Measurements from ENCODE around the gene HPRT1.

HPRT1 gene

GRCh38 chrX:134525086-134525792 lies 65.3 kb downstream of the HPRT1 start:
- H3K4me1 ChIP-seq (ENCODE audit: control insufficient read depth in 1 of 2, insufficient read depth in 2 of 2, low read length in 2 of 2), result no peaks in the 10 kb centered on the region
- H3K27ac ChIP-seq (ENCODE audit: low read length), result no peak overlapping the region
- no peaks in the 10 kb centered on the region for H3K9me3 ChIP-seq (ENCODE audit: control insufficient read depth in 1 of 2, low read length in 2 of 2)
- H3K4me3 ChIP-seq (ENCODE audit: low read depth in 1 of 2, low read length in 2 of 2), result no peak overlapping the region
- no peaks in the 10 kb centered on the region for H3K27me3 ChIP-seq (ENCODE audit: low read depth, low read length)
- H3K36me3 ChIP-seq (ENCODE audit: control insufficient read depth in 1 of 2, insufficient read depth in 2 of 2, low read length in 2 of 2), result no peaks in the 10 kb centered on the region

GRCh38 chrX:134526399-134526798 lies 66.4 kb downstream of the HPRT1 start:
- H3K27me3 ChIP-seq (ENCODE audit: low read depth, low read length), result no peaks in the 10 kb centered on the region
- no peaks in the 10 kb centered on the region for H3K9me3 ChIP-seq (ENCODE audit: control insufficient read depth in 1 of 2, low read length in 2 of 2)
- no peaks in the 10 kb centered on the region for H3K36me3 ChIP-seq (ENCODE audit: control insufficient read depth in 1 of 2, insufficient read depth in 2 of 2, low read length in 2 of 2)
- no peaks in the 10 kb centered on the region for H3K4me1 ChIP-seq (ENCODE audit: control insufficient read depth in 1 of 2, insufficient read depth in 2 of 2, low read length in 2 of 2)
- no peak overlapping the region for H3K27ac ChIP-seq (ENCODE audit: low read length)
- no peak overlapping the region for H3K4me3 ChIP-seq (ENCODE audit: low read depth in 1 of 2, low read length in 2 of 2)

- Histone ChIP-seq H3K27me3 (ENCODE audit: low read depth, low read length) (no peaks in the 10 kb centered on the region), H3K4me1 (ENCODE audit: control insufficient read depth in 1 of 2, insufficient read depth in 2 of 2, low read length in 2 of 2) (no peaks in the 10 kb centered on the region), H3K4me3 (ENCODE audit: low read depth in 1 of 2, low read length in 2 of 2) (no peak overlapping the region), H3K9me3 (ENCODE audit: control insufficient read depth in 1 of 2, low read length in 2 of 2) (no peaks in the 10 kb centered on the region), H3K36me3 (ENCODE audit: control insufficient read depth in 1 of 2, insufficient read depth in 2 of 2, low read length in 2 of 2) (no peaks in the 10 kb centered on the region), H3K27ac (ENCODE audit: low read length) (no peak overlapping the region)
These were observed 69.0 kb downstream of the HPRT1 start for GRCh38 chrX:134528960-134529359.

GRCh38 chrX:134529481-134529880 lies 69.5 kb downstream of the HPRT1 start:
- Histone ChIP-seq H3K27me3 (ENCODE audit: low read depth, low read length) (no peaks in the 10 kb centered on the region), H3K36me3 (ENCODE audit: control insufficient read depth in 1 of 2, insufficient read depth in 2 of 2, low read length in 2 of 2) (no peaks in the 10 kb centered on the region), H3K9me3 (ENCODE audit: control insufficient read depth in 1 of 2, low read length in 2 of 2) (no peaks in the 10 kb centered on the region), H3K4me3 (ENCODE audit: low read depth in 1 of 2, low read length in 2 of 2) (no peak overlapping the region), H3K4me1 (ENCODE audit: control insufficient read depth in 1 of 2, insufficient read depth in 2 of 2, low read length in 2 of 2) (no peaks in the 10 kb centered on the region), H3K27ac (ENCODE audit: low read length) (no peak overlapping the region)

GRCh38 chrX:134530845-134531244 lies 70.9 kb downstream of the HPRT1 start:
- H3K27me3 ChIP-seq (ENCODE audit: low read depth, low read length), result no peaks in the 10 kb centered on the region
- H3K4me1 ChIP-seq (ENCODE audit: control insufficient read depth in 1 of 2, insufficient read depth in 2 of 2, low read length in 2 of 2), result no peaks in the 10 kb centered on the region
- no peaks in the 10 kb centered on the region for H3K9me3 ChIP-seq (ENCODE audit: control insufficient read depth in 1 of 2, low read length in 2 of 2)
- H3K27ac ChIP-seq (ENCODE audit: low read length), result no peak overlapping the region
- no peaks in the 10 kb centered on the region for H3K36me3 ChIP-seq (ENCODE audit: control insufficient read depth in 1 of 2, insufficient read depth in 2 of 2, low read length in 2 of 2)
- no peak overlapping the region for H3K4me3 ChIP-seq (ENCODE audit: low read depth in 1 of 2, low read length in 2 of 2)

- Histone ChIP-seq H3K36me3 (ENCODE audit: control insufficient read depth in 1 of 2, insufficient read depth in 2 of 2, low read length in 2 of 2) (no peaks in the 10 kb centered on the region), H3K4me3 (ENCODE audit: low read depth in 1 of 2, low read length in 2 of 2) (no peak overlapping the region), H3K4me1 (ENCODE audit: control insufficient read depth in 1 of 2, insufficient read depth in 2 of 2, low read length in 2 of 2) (no peaks in the 10 kb centered on the region), H3K9me3 (ENCODE audit: control insufficient read depth in 1 of 2, low read length in 2 of 2) (no peaks in the 10 kb centered on the region), H3K27me3 (ENCODE audit: low read depth, low read length) (no peaks in the 10 kb centered on the region), H3K27ac (ENCODE audit: low read length) (no peak overlapping the region)
These were observed 73.4 kb downstream of the HPRT1 start for GRCh38 chrX:134533352-134533751.

- H3K36me3 ChIP-seq (ENCODE audit: control insufficient read depth in 1 of 2, insufficient read depth in 2 of 2, low read length in 2 of 2), result no peaks in the 10 kb centered on the region
- no peak overlapping the region for H3K27ac ChIP-seq (ENCODE audit: low read length)
- H3K9me3 ChIP-seq (ENCODE audit: control insufficient read depth in 1 of 2, low read length in 2 of 2), result no peaks in the 10 kb centered on the region
- no peak overlapping the region for H3K4me3 ChIP-seq (ENCODE audit: low read depth in 1 of 2, low read length in 2 of 2)
- H3K27me3 ChIP-seq (ENCODE audit: low read depth, low read length), result no peaks in the 10 kb centered on the region
- no peaks in the 10 kb centered on the region for H3K4me1 ChIP-seq (ENCODE audit: control insufficient read depth in 1 of 2, insufficient read depth in 2 of 2, low read length in 2 of 2)
These were observed 74.0 kb downstream of the HPRT1 start for GRCh38 chrX:134533952-134534351.

GRCh38 chrX:134537179-134537955 lies 77.4 kb downstream of the HPRT1 start:
- Histone ChIP-seq H3K27me3 (ENCODE audit: low read depth, low read length) (no peaks in the 10 kb centered on the region), H3K36me3 (ENCODE audit: control insufficient read depth in 1 of 2, insufficient read depth in 2 of 2, low read length in 2 of 2) (no peaks in the 10 kb centered on the region), H3K27ac (ENCODE audit: low read length) (peak overlapping the region; percentile 60), H3K4me1 (ENCODE audit: control insufficient read depth in 1 of 2, insufficient read depth in 2 of 2, low read length in 2 of 2) (no peaks in the 10 kb centered on the region), H3K4me3 (ENCODE audit: low read depth in 1 of 2, low read length in 2 of 2) (no peak overlapping the region), H3K9me3 (ENCODE audit: control insufficient read depth in 1 of 2, low read length in 2 of 2) (no peaks in the 10 kb centered on the region)

GRCh38 chrX:134538316-134538715 lies 78.4 kb downstream of the HPRT1 start:
- Histone ChIP-seq H3K27me3 (ENCODE audit: low read depth, low read length) (no peaks in the 10 kb centered on the region), H3K4me1 (ENCODE audit: control insufficient read depth in 1 of 2, insufficient read depth in 2 of 2, low read length in 2 of 2) (no peaks in the 10 kb centered on the region), H3K36me3 (ENCODE audit: control insufficient read depth in 1 of 2, insufficient read depth in 2 of 2, low read length in 2 of 2) (no peaks in the 10 kb centered on the region), H3K4me3 (ENCODE audit: low read depth in 1 of 2, low read length in 2 of 2) (no peak overlapping the region), H3K9me3 (ENCODE audit: control insufficient read depth in 1 of 2, low read length in 2 of 2) (no peaks in the 10 kb centered on the region), H3K27ac (ENCODE audit: low read length) (no peak overlapping the region)

GRCh38 chrX:134541906-134542305 lies 81.9 kb downstream of the HPRT1 start:
- Histone ChIP-seq H3K4me3 (ENCODE audit: low read depth in 1 of 2, low read length in 2 of 2) (no peak overlapping the region), H3K9me3 (ENCODE audit: control insufficient read depth in 1 of 2, low read length in 2 of 2) (no peaks in the 10 kb centered on the region), H3K27ac (ENCODE audit: low read length) (no peak overlapping the region), H3K4me1 (ENCODE audit: control insufficient read depth in 1 of 2, insufficient read depth in 2 of 2, low read length in 2 of 2) (no peaks in the 10 kb centered on the region), H3K27me3 (ENCODE audit: low read depth, low read length) (peaks cover 2% of the 10 kb centered on the region), H3K36me3 (ENCODE audit: control insufficient read depth in 1 of 2, insufficient read depth in 2 of 2, low read length in 2 of 2) (no peaks in the 10 kb centered on the region)

GRCh38 chrX:134542485-134542884 lies 82.5 kb downstream of the HPRT1 start:
- Histone ChIP-seq H3K36me3 (ENCODE audit: control insufficient read depth in 1 of 2, insufficient read depth in 2 of 2, low read length in 2 of 2) (no peaks in the 10 kb centered on the region), H3K4me1 (ENCODE audit: control insufficient read depth in 1 of 2, insufficient read depth in 2 of 2, low read length in 2 of 2) (no peaks in the 10 kb centered on the region), H3K27ac (ENCODE audit: low read length) (no peak overlapping the region), H3K9me3 (ENCODE audit: control insufficient read depth in 1 of 2, low read length in 2 of 2) (no peaks in the 10 kb centered on the region), H3K4me3 (ENCODE audit: low read depth in 1 of 2, low read length in 2 of 2) (no peak overlapping the region), H3K27me3 (ENCODE audit: low read depth, low read length) (peaks cover 4% of the 10 kb centered on the region)
